Glutamatergic neuron (in vitro differentiated cells): Measurements from ENCODE around the gene BCORL1. TPM values are rescaled to one million over a fixed set of nuclear protein-coding genes. Genes with fewer than 3 reads are reported as not detected.
A peak's percentile ranks its signal among the peaks of the same experiment; 100 is the strongest.

ENCODE experiments used
- DNase-seq: peaks from one replicate; pipeline ENCODE4 v3.0.0; 2022
- H3K27ac Mint-ChIP-seq: one replicate; pipeline ENCODE4 v1.8.0; 2020; ENCODE audit warnings: mild to moderate bottlenecking, mixed read lengths, inconsistent platforms; ENCODE audit not compliant: unreplicated experiment
- H3K27me3 Mint-ChIP-seq: one replicate; pipeline ENCODE4 v1.8.0; 2020; ENCODE audit warnings: mild to moderate bottlenecking, moderate library complexity, mixed read lengths, inconsistent platforms; ENCODE audit not compliant: unreplicated experiment
- H3K36me3 Mint-ChIP-seq: one replicate; pipeline ENCODE4 v1.8.0; 2020; ENCODE audit warnings: mild to moderate bottlenecking, mixed read lengths, inconsistent platforms; ENCODE audit not compliant: unreplicated experiment
- H3K4me1 Mint-ChIP-seq: one replicate; pipeline ENCODE4 v1.8.0; 2020; ENCODE audit warnings: mild to moderate bottlenecking, low read depth, mixed read lengths, inconsistent platforms; ENCODE audit not compliant: unreplicated experiment
- H3K4me3 Mint-ChIP-seq: one replicate; pipeline ENCODE4 v1.8.0; 2020; ENCODE audit warnings: mild to moderate bottlenecking, mixed read lengths, inconsistent platforms; ENCODE audit not compliant: unreplicated experiment
- H3K9me3 Mint-ChIP-seq: one replicate; pipeline ENCODE4 v1.8.0; 2020; ENCODE audit warnings: mild to moderate bottlenecking, moderate library complexity, mixed read lengths, inconsistent platforms; ENCODE audit not compliant: unreplicated experiment
- CTCF ChIP-seq: fragments of 200-600 bp; sonication (generic); IDR thresholded peaks from one replicate; pipeline ENCODE4 v1.5.0; 2021; ENCODE audit not compliant: partially characterized antibody, unreplicated experiment
- total RNA-seq: library from RNA; stranded (reverse); fragmentation: NEBNext Ultra II Directional; extraction: Animal tissue kit (Norgen Biotek cat#: 25700); gene quantifications from one replicate; pipeline ENCODE4 v1.2.1, GENCODE V29; 2021; ENCODE audit not compliant: unreplicated experiment

The BCORL1 gene
- total RNA-seq, 1 donor from 2014 or later, result 14.7 TPM

GRCh38 chrX:129961180-129962083 lies 21.0 kb upstream of the BCORL1 start:
- H3K4me1 Mint-ChIP-seq, result peaks cover 2% of the 10 kb centered on the region
- DNase-seq, result no peak
- no peak overlapping the region for H3K27ac Mint-ChIP-seq
- H3K36me3 Mint-ChIP-seq, result no peaks in the 10 kb centered on the region
- H3K27me3 Mint-ChIP-seq, result peaks cover 7% of the 10 kb centered on the region
- no peak for TF ChIP-seq CTCF
- peaks cover 1% of the 10 kb centered on the region for H3K9me3 Mint-ChIP-seq
- peak overlapping the region; percentile 20 for H3K4me3 Mint-ChIP-seq

- TF ChIP-seq CTCF, result no peak
- H3K36me3 Mint-ChIP-seq, result no peaks in the 10 kb centered on the region
- H3K27ac Mint-ChIP-seq, result no peak overlapping the region
- H3K4me3 Mint-ChIP-seq, result no peak overlapping the region
- DNase-seq, result no peak
- H3K4me1 Mint-ChIP-seq, result peaks cover 2% of the 10 kb centered on the region
- H3K27me3 Mint-ChIP-seq, result peaks cover 7% of the 10 kb centered on the region
- peaks cover 1% of the 10 kb centered on the region for H3K9me3 Mint-ChIP-seq
Measured at GRCh38 chrX:129963729-129964128, 18.7 kb upstream of the BCORL1 start.

GRCh38 chrX:129965166-129965565 lies 17.3 kb upstream of the BCORL1 start:
- Mint-ChIP-seq H3K27me3 (no peaks in the 10 kb centered on the region), H3K4me3 (no peak overlapping the region), H3K4me1 (peaks cover 2% of the 10 kb centered on the region), H3K36me3 (no peaks in the 10 kb centered on the region), H3K27ac (no peak overlapping the region), H3K9me3 (no peaks in the 10 kb centered on the region)
- no peak for TF ChIP-seq CTCF
- no peak for DNase-seq

- DNase-seq, result no peak
- peaks cover 3% of the 10 kb centered on the region for H3K27me3 Mint-ChIP-seq
- no peaks in the 10 kb centered on the region for H3K36me3 Mint-ChIP-seq
- no peak overlapping the region for H3K27ac Mint-ChIP-seq
- no peaks in the 10 kb centered on the region for H3K9me3 Mint-ChIP-seq
- no peak overlapping the region for H3K4me3 Mint-ChIP-seq
- TF ChIP-seq CTCF, result no peak
- H3K4me1 Mint-ChIP-seq, result no peaks in the 10 kb centered on the region
Measured at GRCh38 chrX:129968968-129969367, 13.5 kb upstream of the BCORL1 start.

GRCh38 chrX:129976441-129976840 lies 6.0 kb upstream of the BCORL1 start:
- DNase-seq, result no peak
- H3K9me3 Mint-ChIP-seq, result peaks cover 2% of the 10 kb centered on the region
- H3K4me3 Mint-ChIP-seq, result no peak overlapping the region
- H3K27ac Mint-ChIP-seq, result no peak overlapping the region
- H3K36me3 Mint-ChIP-seq, result no peaks in the 10 kb centered on the region
- TF ChIP-seq CTCF, result no peak
- no peaks in the 10 kb centered on the region for H3K4me1 Mint-ChIP-seq
- peaks cover 13% of the 10 kb centered on the region for H3K27me3 Mint-ChIP-seq
